HG02610 (cell line): ENCODE data around the gene EVPL.
"Not testable (repeated sequence)": the region's sequence is repeated elsewhere in the genome, so short reads cannot be mapped to it uniquely, and the experiment has no call there.

Source experiments
- ATAC-seq: cut with Tn5 transposase; IDR thresholded peaks from one replicate; pipeline ENCODE4 v1.9.1; 2021; ENCODE audit warnings: mild to moderate bottlenecking, moderate library complexity; ENCODE audit not compliant: unreplicated experiment

Gene EVPL

GRCh38 chr17:76048711-76049110 is 21.6 kb upstream of the EVPL start:
- ATAC-seq: no peak

GRCh38 chr17:76048025-76048605 is 21.0 kb upstream of the EVPL start:
- ATAC-seq: no peak

GRCh38 chr17:76046064-76046463 is 19.0 kb upstream of the EVPL start:
- no peak for ATAC-seq

- not testable (repeated sequence) for ATAC-seq
These were observed 17.4 kb upstream of the EVPL start for GRCh38 chr17:76044475-76045007.

GRCh38 chr17:76042868-76043267 is 15.8 kb upstream of the EVPL start:
- not testable (repeated sequence) for ATAC-seq

- ATAC-seq: no peak
These were observed 13.3 kb upstream of the EVPL start for GRCh38 chr17:76040376-76040775.

GRCh38 chr17:76039121-76039520 is 12.0 kb upstream of the EVPL start:
- no peak for ATAC-seq

- no peak for ATAC-seq
These were observed 10.9 kb upstream of the EVPL start for GRCh38 chr17:76038050-76038449.

GRCh38 chr17:76036497-76037261 is 9.6 kb upstream of the EVPL start:
- no peak for ATAC-seq

GRCh38 chr17:76034428-76035350 is 7.6 kb upstream of the EVPL start:
- ATAC-seq: no peak

GRCh38 chr17:76033139-76033538 is 6.0 kb upstream of the EVPL start:
- no peak for ATAC-seq

GRCh38 chr17:76032780-76033108 is 5.6 kb upstream of the EVPL start:
- no peak for ATAC-seq

GRCh38 chr17:76032073-76032779 is 5.1 kb upstream of the EVPL start:
- no peak for ATAC-seq

GRCh38 chr17:76026714-76027158 is 370 bp downstream of the EVPL start:
- ATAC-seq: no peak

GRCh38 chr17:76025294-76025693 is 1.8 kb downstream of the EVPL start:
- ATAC-seq: no peak

- no peak for ATAC-seq
These were observed 2.8 kb downstream of the EVPL start for GRCh38 chr17:76024353-76024752.

GRCh38 chr17:76023900-76024237 is 3.2 kb downstream of the EVPL start:
- ATAC-seq: no peak

- ATAC-seq: no peak
These were observed 3.9 kb downstream of the EVPL start for GRCh38 chr17:76022973-76023899.

- ATAC-seq: no peak
These were observed 4.8 kb downstream of the EVPL start for GRCh38 chr17:76022285-76022684.
